ENCODE results near the gene ICAM2. TPM values are rescaled to one million over a fixed set of nuclear protein-coding genes. Genes with fewer than 3 reads are reported as not detected.
A peak's percentile ranks its signal among the peaks of the same experiment; 100 is the strongest.

The ICAM2 gene
- total RNA-seq, 4 donors from 2014 or later, result 2.1 to 25.6 (median 9.7) TPM

- peaks cover 0 to 7% (median 3%) of the 10 kb centered on the region in 4 donors for H3K4me1 ChIP-seq
- no peak for TF ChIP-seq POLR2A (IDR thresholded peaks at IDR 0.05)
- TF ChIP-seq CTCF (IDR thresholded peaks at IDR 0.05), result no peak
- H3K27ac ChIP-seq, result no peak overlapping the region
- H3K9me3 ChIP-seq, result no peaks in the 10 kb centered on the region
- DNase-seq, result no peak
- H3K27me3 ChIP-seq, result no peaks in the 10 kb centered on the region
- H3K36me3 ChIP-seq, result no peaks in the 10 kb centered on the region
- no peak overlapping the region for H3K4me3 ChIP-seq
Observed at GRCh38 chr17:63991611-63992010, 28.8 kb downstream of the ICAM2 start.

DNA sequence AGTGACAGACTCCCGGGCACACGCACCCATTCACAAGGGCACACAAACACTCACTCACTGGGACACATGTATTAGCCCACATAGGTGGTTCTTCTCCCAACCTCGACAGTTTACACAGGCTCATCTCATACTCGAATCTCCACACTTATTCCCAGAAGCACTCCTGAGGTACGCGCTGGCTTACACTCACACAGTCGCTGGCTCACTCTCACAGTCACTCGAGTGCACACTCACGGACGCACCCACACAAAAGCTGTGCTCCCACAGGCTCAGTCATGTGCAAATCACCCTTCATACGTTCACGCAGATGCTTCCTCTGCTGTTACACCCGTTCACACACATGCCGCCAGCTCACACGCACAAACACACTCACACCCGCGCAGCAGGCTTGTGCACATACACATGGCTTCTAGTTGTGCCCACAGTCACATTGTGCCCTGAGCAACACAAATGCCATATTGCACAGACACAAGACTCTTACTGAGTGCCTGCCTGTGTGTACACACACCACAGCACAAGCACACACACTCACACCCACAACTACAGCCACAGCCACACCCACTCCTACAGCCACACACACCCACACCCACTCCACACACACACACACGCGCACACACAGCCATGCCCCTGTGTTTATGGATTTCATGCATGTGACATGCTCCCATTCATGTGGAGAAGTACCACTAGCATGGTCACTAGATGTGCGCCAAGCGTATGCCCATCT, 30.6 kb downstream of the ICAM2 start:
- TF ChIP-seq POLR2A (IDR thresholded peaks at IDR 0.05) (no peak), CTCF (IDR thresholded peaks at IDR 0.05) (no peak)
- Histone ChIP-seq H3K27me3 (no peaks in the 10 kb centered on the region), H3K27ac (no peak overlapping the region), H3K9me3 (no peaks in the 10 kb centered on the region), H3K36me3 (no peaks in the 10 kb centered on the region), H3K4me1 (peaks cover 0 to 14% (median 3%) of the 10 kb centered on the region in 4 donors), H3K4me3 (no peak overlapping the region)
- DNase-seq, result peak in 1 of 3 donors; percentile 32

GRCh38 chr17:63988741-63989621, 31.5 kb downstream of the ICAM2 start:
- peak in 1 of 3 donors; percentile 44 for DNase-seq
- Histone ChIP-seq H3K27me3 (no peaks in the 10 kb centered on the region), H3K27ac (no peak overlapping the region), H3K36me3 (no peaks in the 10 kb centered on the region), H3K4me3 (no peak overlapping the region), H3K4me1 (peaks cover 0 to 14% (median 3%) of the 10 kb centered on the region in 4 donors), H3K9me3 (no peaks in the 10 kb centered on the region)
- TF ChIP-seq POLR2A (IDR thresholded peaks at IDR 0.05) (no peak), CTCF (IDR thresholded peaks at IDR 0.05) (no peak)

GRCh38 chr17:63988127-63988478, 32.3 kb downstream of the ICAM2 start:
- DNase-seq, result no peak
- no peaks in the 10 kb centered on the region for H3K27me3 ChIP-seq
- TF ChIP-seq POLR2A (IDR thresholded peaks at IDR 0.05) (no peak), CTCF (IDR thresholded peaks at IDR 0.05) (no peak)
- no peaks in the 10 kb centered on the region for H3K9me3 ChIP-seq
- H3K4me3 ChIP-seq, result no peak overlapping the region
- no peak overlapping the region for H3K27ac ChIP-seq
- no peaks in the 10 kb centered on the region for H3K36me3 ChIP-seq
- H3K4me1 ChIP-seq, result peaks cover 0 to 14% (median 3%) of the 10 kb centered on the region in 4 donors

DNA sequence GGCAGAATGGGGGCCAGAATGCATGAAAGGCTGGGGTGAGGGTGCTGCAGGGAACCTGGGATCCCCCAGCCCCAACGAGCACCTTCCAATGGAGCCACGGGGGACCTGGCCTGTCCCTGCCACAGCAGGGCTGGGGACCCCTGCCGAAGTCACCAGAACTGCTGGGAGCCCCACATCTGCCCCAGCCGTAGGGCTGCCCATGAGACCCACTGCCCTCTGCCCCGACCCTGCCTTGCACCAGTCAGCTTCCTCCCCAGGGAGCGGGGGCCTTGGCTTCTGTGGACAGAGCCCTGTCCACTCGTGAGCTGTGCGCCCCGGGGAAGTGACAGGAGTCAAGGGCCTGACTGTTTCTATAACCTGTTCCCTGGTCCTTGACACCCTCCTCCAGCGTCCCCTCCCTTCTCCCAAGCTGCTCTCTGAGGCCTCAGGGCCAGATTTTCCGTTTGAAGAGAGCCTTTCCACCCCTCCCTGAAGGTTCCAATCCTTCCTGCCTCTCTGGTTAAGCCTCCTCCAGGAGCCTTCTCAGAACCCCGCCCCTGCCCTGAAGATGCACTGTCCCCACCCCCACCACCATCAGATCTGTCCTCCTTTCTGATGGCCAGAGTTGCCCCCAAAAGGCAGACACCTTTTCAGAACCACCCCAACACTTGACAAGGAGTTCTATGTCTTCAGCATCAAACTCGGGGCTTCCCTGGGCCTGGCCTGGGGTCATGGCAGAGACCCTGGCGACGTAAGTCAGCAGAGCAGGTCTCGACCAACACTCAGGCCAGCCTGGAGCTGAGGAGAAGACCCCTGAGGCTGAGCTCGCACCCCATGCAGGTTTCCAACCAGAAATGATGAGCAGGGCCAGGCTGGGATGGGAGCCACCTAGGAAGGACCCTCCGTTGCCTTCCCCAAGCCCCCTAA, 33.0 kb downstream of the ICAM2 start:
- H3K4me1 ChIP-seq, result peaks cover 0 to 14% (median 3%) of the 10 kb centered on the region in 4 donors
- no peak overlapping the region for H3K27ac ChIP-seq

More for the DNA sequence above, 33.0 kb downstream of the ICAM2 start:
- H3K4me3 ChIP-seq, result no peak overlapping the region
- TF ChIP-seq POLR2A (IDR thresholded peaks at IDR 0.05) (no peak), CTCF (IDR thresholded peaks at IDR 0.05) (no peak)
- DNase-seq, result peak in 1 of 3 donors; percentile 37
- no peaks in the 10 kb centered on the region for H3K9me3 ChIP-seq
- H3K36me3 ChIP-seq, result no peaks in the 10 kb centered on the region
- no peaks in the 10 kb centered on the region for H3K27me3 ChIP-seq

All from Peyer's patch (tissue), 4 donors.